ENCODE results near the gene KRT86. TPM values are rescaled to one million over a fixed set of nuclear protein-coding genes. Genes with fewer than 3 reads are reported as not detected.
"Not testable (repeated sequence)": the region's sequence is repeated elsewhere in the genome, so short reads cannot be mapped to it uniquely, and the experiment has no call there.

The KRT86 gene
- total RNA-seq, 3 donors from 2014 or later (not counting 1 experiment from before 2014, with no cell fraction given): 2.0 to 3.6 (median 2.7) TPM

DNA sequence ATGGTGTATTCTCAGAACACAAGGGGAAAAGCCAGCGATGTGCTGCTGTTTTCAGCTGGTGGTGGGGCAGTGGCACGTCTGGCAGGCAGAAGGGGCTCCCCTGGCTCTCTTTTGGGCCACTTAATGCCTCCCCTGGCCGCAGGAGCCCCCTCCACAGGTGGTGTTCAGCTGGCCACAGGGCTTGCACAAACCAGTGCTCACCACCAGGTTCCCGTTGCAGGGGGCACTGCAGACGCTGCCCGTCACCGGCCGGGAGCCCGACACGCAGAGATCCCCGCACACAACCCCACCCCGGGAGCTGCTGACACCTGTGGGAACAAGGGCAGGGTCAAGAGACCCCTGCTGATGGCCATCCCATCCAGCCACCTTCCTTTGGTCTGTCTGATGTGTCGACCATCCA is 40.1 kb downstream of the KRT86 start:
- TF ChIP-seq, protein P1, sequence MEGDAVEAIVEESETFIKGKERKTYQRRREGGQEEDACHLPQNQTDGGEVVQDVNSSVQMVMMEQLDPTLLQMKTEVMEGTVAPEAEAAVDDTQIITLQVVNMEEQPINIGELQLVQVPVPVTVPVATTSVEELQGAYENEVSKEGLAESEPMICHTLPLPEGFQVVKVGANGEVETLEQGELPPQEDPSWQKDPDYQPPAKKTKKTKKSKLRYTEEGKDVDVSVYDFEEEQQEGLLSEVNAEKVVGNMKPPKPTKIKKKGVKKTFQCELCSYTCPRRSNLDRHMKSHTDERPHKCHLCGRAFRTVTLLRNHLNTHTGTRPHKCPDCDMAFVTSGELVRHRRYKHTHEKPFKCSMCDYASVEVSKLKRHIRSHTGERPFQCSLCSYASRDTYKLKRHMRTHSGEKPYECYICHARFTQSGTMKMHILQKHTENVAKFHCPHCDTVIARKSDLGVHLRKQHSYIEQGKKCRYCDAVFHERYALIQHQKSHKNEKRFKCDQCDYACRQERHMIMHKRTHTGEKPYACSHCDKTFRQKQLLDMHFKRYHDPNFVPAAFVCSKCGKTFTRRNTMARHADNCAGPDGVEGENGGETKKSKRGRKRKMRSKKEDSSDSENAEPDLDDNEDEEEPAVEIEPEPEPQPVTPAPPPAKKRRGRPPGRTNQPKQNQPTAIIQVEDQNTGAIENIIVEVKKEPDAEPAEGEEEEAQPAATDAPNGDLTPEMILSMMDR (IDR thresholded peaks at IDR 0.05): no peak
- DNase-seq: no peak
- WGBS (ENCODE audit: insufficient coverage): 91% methylated on average over 13 of the region's 13 CpGs
- Mint-ChIP-seq H3K36me3 (no peaks in the 10 kb centered on the region), H3K27me3 (ENCODE audit: low read depth in 2 of 2) (peaks cover 11 to 47% of the 10 kb centered on the region in 2 donors), H3K27ac (no peak overlapping the region), H3K9me3 (no peaks in the 10 kb centered on the region), H3K4me1 (peaks cover 7 to 28% of the 10 kb centered on the region in 2 donors), H3K4me3 (no peak overlapping the region)
- no peak for ATAC-seq
- Histone ChIP-seq H3K9me3 (ENCODE audit: control insufficient read depth, insufficient read depth, low read length) (no peaks in the 10 kb centered on the region), H3K4me1 (ENCODE audit: control insufficient read depth, insufficient read depth, low read length) (no peaks in the 10 kb centered on the region), H3K27me3 (ENCODE audit: control insufficient read depth, insufficient read depth, low read length) (peaks cover 9% of the 10 kb centered on the region), H3K4me3 (ENCODE audit: low read length) (no peak overlapping the region), H3K36me3 (ENCODE audit: control insufficient read depth, insufficient read depth, low read length) (no peaks in the 10 kb centered on the region), H3K27ac (ENCODE audit: low read length) (no peak overlapping the region)
- intact Hi-C loops (cut with micrococcal nuclease): no loop called here

DNA sequence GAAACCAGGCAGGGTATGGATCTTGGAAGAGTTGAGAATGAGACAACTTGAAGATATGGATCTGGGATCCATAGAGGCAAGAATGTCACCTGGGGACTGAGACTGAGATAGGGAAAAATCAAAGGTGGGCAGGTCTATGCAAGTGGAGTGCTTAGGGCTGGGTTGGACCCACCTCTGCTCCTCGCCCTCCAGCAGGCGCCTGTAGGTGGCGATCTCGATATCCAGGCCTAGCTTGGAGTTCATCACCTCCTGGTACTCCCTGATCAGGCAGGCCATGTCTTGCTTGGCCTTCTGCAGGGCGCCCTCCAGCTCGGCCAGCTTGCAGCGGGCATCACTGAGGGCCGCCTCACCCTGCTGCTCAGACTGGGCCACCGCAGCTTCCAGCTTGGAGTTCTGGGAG is 41.3 kb downstream of the KRT86 start:
- intact Hi-C loops (cut with micrococcal nuclease); H3K9me3 ChIP-seq (ENCODE audit: control insufficient read depth, insufficient read depth, low read length); H3K4me1 ChIP-seq (ENCODE audit: control insufficient read depth, insufficient read depth, low read length); ATAC-seq; H3K4me3 Mint-ChIP-seq; H3K36me3 ChIP-seq (ENCODE audit: control insufficient read depth, insufficient read depth, low read length); H3K27ac ChIP-seq (ENCODE audit: low read length); H3K27me3 ChIP-seq (ENCODE audit: control insufficient read depth, insufficient read depth, low read length); H3K9me3 Mint-ChIP-seq; H3K36me3 Mint-ChIP-seq; H3K4me3 ChIP-seq (ENCODE audit: low read length); H3K27ac Mint-ChIP-seq: not testable (repeated sequence)
- 82% methylated on average over 9 of the region's 9 CpGs for WGBS (ENCODE audit: insufficient coverage)
- DNase-seq: peak in 1 of 2 donors; percentile 38
- H3K27me3 Mint-ChIP-seq (ENCODE audit: low read depth in 2 of 2): peaks cover 22 to 41% of the 10 kb centered on the region in 2 donors
- H3K4me1 Mint-ChIP-seq: peaks cover 7 to 27% of the 10 kb centered on the region in 2 donors

DNA sequence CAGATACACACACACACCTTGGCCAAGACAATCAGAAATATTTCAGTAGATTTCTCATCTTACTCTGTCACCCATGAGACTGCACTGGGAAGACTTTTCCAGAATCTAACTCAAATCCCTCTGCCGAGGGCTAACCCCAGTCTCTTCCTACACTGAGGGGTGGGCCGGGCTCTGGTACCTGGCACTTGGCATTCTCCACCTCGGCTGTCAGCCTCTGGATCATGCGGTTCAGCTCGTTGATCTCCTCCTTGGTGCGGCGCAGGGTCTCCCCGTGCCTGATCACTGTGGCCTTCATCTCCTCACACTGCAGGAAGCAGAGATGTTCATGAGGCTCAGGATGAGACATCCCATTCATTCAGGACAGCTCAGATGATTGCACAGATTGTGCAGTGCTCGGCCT is 41.8 kb downstream of the KRT86 start:
- ATAC-seq (no peak), DNase-seq (no peak)
- Histone ChIP-seq H3K4me3 (ENCODE audit: low read length) (no peak overlapping the region), H3K4me1 (ENCODE audit: control insufficient read depth, insufficient read depth, low read length) (no peaks in the 10 kb centered on the region), H3K36me3 (ENCODE audit: control insufficient read depth, insufficient read depth, low read length) (no peaks in the 10 kb centered on the region), H3K27ac (ENCODE audit: low read length) (no peak overlapping the region), H3K27me3 (ENCODE audit: control insufficient read depth, insufficient read depth, low read length) (peaks cover 3% of the 10 kb centered on the region), H3K9me3 (ENCODE audit: control insufficient read depth, insufficient read depth, low read length) (no peaks in the 10 kb centered on the region)
- intact Hi-C loops (cut with micrococcal nuclease): no loop called here
- TF ChIP-seq, protein P1 (IDR thresholded peaks at IDR 0.05): no peak
- H3K36me3 Mint-ChIP-seq: no peaks in the 10 kb centered on the region
- 94% methylated on average over 9 of the region's 9 CpGs for WGBS (ENCODE audit: insufficient coverage)
- peaks cover 25 to 39% of the 10 kb centered on the region in 2 donors for H3K27me3 Mint-ChIP-seq (ENCODE audit: low read depth in 2 of 2)
- H3K4me3 Mint-ChIP-seq: no peak overlapping the region
- H3K27ac Mint-ChIP-seq: no peak overlapping the region
- H3K9me3 Mint-ChIP-seq: no peaks in the 10 kb centered on the region
- H3K4me1 Mint-ChIP-seq: peaks cover 7 to 27% of the 10 kb centered on the region in 2 donors

DNA sequence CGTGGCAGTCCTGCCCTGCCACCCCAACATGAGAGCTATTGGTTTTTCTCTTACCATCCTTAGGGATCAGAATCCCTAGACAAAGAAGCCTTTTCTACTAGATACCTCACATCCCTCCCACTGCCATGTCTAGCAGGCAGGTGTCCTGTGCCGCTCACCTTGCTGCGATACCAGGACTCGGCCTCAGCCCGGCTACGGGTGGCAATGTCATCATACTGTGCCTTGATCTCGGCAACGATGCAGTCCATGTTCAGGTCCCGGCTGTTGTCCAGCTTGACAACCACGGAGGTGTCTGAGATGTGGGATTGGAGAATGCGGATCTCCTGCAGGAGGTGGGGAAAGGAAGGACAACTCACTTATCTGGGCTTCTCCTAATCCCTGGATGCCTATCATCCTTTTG is 42.3 kb downstream of the KRT86 start:
- TF ChIP-seq, protein P1 (IDR thresholded peaks at IDR 0.05): no peak
- Histone ChIP-seq H3K9me3 (ENCODE audit: control insufficient read depth, insufficient read depth, low read length) (no peaks in the 10 kb centered on the region), H3K27me3 (ENCODE audit: control insufficient read depth, insufficient read depth, low read length) (peaks cover 2% of the 10 kb centered on the region), H3K4me3 (ENCODE audit: low read length) (no peak overlapping the region), H3K36me3 (ENCODE audit: control insufficient read depth, insufficient read depth, low read length) (no peaks in the 10 kb centered on the region), H3K4me1 (ENCODE audit: control insufficient read depth, insufficient read depth, low read length) (no peaks in the 10 kb centered on the region), H3K27ac (ENCODE audit: low read length) (no peak overlapping the region)
- DNase-seq (no peak), ATAC-seq (no peak)
- Mint-ChIP-seq H3K4me1 (peaks cover 7 to 27% of the 10 kb centered on the region in 2 donors), H3K27ac (no peak overlapping the region), H3K27me3 (ENCODE audit: low read depth in 2 of 2) (peaks cover 25 to 35% of the 10 kb centered on the region in 2 donors), H3K36me3 (no peaks in the 10 kb centered on the region), H3K9me3 (no peaks in the 10 kb centered on the region), H3K4me3 (no peak overlapping the region)
- intact Hi-C loops (cut with micrococcal nuclease): no loop called here
- 97% methylated on average over 11 of the region's 11 CpGs for WGBS (ENCODE audit: insufficient coverage)
